GM21576 (cell line): ENCODE measurements around the gene GRB10.
"Not testable (repeated sequence)": the region's sequence is repeated elsewhere in the genome, so short reads cannot be mapped to it uniquely, and the experiment has no call there.

ENCODE experiments used
- ATAC-seq: cut with Tn5 transposase; IDR thresholded peaks from one replicate; pipeline ENCODE4 v1.9.1; 2021; ENCODE audit warnings: mild to moderate bottlenecking, moderate library complexity; ENCODE audit not compliant: unreplicated experiment

The GRB10 gene

GRCh38 chr7:50590535-50590934, 192.2 kb downstream of the GRB10 start:
- no peak for ATAC-seq

DNA sequence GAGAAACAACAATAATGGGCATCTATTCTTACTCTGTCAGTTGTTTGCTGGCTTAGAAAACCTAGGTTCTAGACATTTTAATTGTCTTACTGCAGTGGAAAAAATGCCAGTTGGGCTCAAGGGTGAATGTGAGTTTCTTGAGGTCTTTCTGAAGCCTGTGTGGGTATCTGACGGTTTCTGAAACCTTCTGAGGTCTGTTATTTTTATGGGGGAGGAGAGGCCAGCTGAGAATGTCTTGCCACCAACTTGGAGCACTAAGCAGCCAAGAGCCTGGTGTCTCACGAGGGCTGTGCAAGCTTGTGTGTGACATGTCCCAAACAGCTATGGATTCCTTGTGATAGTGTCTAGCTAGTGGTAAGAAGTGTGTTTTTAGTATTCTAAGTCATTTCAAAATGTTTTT, 193.3 kb downstream of the GRB10 start:
- no peak for ATAC-seq

GRCh38 chr7:50588937-50589336, 193.8 kb downstream of the GRB10 start:
- no peak for ATAC-seq

- ATAC-seq = no peak
These were observed 195.0 kb downstream of the GRB10 start for GRCh38 chr7:50587737-50588136.

- ATAC-seq = no peak
These were observed 197.8 kb downstream of the GRB10 start for GRCh38 chr7:50584793-50585408.

GRCh38 chr7:50584386-50584785, 198.3 kb downstream of the GRB10 start:
- ATAC-seq = no peak

GRCh38 chr7:50583295-50583694, 199.4 kb downstream of the GRB10 start:
- not testable (repeated sequence) for ATAC-seq

GRCh38 chr7:50582271-50582670, 200.4 kb downstream of the GRB10 start:
- not testable (repeated sequence) for ATAC-seq

GRCh38 chr7:50580666-50581065, 202.0 kb downstream of the GRB10 start:
- not testable (repeated sequence) for ATAC-seq

GRCh38 chr7:50580057-50580456, 202.6 kb downstream of the GRB10 start:
- no peak for ATAC-seq

- ATAC-seq = not testable (repeated sequence)
These were observed 204.6 kb downstream of the GRB10 start for GRCh38 chr7:50578105-50578504.

- ATAC-seq = no peak
These were observed 205.1 kb downstream of the GRB10 start for GRCh38 chr7:50577569-50577968.

GRCh38 chr7:50576388-50576787, 206.3 kb downstream of the GRB10 start:
- not testable (repeated sequence) for ATAC-seq

DNA sequence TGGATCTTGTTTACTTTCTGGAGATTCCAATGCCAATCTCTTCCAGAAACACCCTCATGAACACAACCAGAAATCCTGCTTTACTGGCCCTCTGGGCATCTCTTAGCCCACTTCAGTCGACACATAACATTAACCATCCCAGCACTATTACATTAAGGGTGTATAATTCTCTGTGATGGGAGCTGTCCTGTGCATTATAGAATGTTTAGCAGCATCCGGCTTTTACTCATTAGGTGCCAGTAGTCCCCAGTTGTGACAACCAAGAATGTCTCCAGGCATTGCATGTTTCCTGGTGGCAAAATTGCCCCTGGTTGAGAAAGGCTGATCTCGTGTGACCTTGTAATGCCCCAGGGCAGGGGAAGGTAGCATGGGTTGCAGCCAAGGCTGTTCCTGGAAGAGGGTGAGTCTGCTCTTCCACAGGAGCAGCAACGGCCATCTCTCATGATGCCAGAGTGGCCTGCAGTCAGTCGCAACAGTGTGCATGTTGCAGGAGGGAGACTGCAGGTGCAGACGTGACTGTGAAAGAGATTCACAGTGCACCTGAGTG, 214.9 kb downstream of the GRB10 start:
- ATAC-seq = no peak

DNA sequence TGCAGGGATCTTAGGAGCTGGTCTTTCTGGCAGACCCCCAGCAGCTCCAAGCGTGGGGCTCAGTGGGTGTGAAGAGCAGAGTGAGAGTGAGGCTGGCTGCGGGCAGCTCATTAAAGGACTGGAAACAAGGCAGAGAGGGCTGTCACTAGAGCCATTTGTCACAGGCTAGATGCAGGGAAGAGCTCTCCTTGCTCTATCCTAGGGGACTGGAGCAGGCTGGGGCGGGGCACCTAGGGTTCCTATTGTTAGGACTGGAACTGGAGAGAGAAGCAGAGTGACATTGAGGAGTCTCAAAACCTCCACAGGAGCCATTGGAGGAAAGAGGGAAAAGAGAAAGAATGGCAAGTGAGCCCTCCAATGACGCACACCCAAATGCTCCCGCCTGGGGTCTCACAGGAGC, 216.7 kb downstream of the GRB10 start:
- ATAC-seq = no peak

- no peak for ATAC-seq
These were observed 217.2 kb downstream of the GRB10 start for GRCh38 chr7:50565559-50565916.

DNA sequence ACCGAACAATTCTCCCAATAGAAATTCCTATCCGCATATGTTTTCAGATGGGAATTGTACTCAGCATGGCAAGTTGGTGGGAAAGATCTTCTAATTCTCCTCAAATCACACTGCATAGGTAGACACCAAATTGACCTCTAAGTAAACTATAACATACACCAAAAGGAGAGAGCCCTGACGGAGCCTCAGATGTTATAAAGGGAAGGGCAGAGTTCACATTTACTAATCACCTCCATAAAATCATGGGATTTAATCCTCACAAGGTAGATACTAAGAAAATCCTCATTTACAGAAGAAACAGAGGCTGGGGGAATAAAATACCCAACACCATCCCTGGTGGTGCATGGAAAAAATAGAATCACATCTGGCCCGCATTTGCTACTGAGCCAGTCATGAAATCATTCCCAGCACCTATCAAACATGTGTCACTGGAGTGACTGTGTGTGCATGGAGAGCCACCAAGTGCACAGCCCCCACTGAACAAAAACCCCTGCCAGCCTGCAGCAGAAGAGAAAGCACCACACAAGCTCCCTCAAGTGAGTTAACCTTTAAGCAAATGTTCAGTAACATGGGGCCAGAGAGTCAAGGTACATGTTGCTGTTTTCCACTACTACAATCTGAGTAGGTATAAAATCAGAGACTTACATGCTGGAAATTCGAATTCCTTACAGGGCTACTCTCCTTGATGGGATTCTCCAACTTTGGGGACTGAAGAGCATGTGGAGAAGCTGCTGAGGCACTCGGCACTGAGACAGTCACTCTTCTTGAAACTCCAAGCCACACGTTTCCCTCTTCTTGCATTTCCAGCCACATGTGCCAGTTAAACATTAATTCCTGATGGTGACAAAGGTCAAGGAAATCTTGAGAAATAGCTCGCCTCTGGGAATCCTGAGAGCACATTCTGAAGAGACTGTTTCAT, 217.8 kb downstream of the GRB10 start, which contains the start of gene DDC:
Gene DDC, minus strand, starts transcription at position 766 of the 919 bp plus-strand sequence. CDS start 21,320 bp downstream, outside the sequence.
- ATAC-seq = no peak

DNA sequence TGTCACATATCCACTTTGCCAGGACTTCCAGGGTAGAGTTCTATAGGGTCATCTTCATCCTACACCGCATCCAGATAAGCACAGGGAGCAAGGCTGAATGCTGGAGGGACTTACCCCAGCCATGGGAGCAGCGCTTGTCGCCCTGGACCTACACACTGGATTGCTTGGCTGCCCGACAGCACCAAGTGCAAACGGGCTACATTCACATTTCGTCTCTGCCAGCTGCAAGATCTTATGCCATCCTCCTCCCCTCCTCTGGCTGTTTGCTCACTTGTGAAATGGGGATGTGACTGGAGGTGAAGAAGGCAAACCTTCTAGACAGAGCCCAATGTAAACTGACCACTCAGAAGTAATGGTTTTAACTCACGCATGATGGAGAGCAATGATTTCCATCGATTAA, 218.5 kb downstream of the GRB10 start:
- no peak for ATAC-seq

DNA sequence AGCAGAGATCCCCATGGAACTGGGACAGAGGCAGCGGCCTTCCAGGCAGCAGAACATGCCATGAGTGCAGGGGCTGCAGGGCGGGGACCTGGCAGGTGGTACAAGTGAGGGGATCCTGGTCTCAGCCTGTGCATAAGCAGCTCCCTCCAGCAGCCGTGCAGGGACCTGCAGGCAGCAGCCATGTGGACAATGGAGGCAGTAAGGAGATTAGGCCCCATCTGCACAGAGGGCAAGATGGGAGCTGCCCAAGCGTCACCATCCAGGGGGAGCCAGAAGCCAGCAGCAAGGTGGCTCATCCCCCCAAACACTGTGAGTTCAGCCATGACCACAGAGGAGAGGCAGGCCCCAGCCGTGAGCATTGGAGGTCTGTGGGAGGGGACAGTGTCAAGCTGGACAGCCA, 220.6 kb downstream of the GRB10 start:
- no peak for ATAC-seq

DNA sequence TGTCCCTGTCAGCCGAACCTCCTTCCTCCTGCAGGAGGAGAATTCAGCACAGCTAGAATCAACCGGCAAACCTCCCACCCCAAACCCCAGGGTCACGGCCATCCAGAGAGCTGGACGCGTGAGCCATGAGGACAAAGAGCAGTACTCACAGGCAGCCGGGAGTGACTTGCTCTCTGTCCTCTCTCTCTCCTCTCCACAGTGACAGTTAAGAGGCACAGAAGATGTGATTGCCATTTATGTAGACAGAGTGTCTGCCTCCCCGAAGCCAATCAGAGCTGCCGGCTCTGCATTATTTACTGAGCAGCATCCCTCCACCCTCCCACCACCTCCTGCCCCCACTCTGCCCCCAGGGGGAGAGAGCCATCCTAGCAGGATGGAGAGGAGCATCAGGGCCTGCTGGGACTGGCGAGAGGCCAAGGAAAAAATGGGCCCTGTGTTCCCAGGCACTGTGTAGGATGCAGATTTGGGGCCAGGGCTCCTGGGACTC, 221.8 kb downstream of the GRB10 start:
- no peak for ATAC-seq

DNA sequence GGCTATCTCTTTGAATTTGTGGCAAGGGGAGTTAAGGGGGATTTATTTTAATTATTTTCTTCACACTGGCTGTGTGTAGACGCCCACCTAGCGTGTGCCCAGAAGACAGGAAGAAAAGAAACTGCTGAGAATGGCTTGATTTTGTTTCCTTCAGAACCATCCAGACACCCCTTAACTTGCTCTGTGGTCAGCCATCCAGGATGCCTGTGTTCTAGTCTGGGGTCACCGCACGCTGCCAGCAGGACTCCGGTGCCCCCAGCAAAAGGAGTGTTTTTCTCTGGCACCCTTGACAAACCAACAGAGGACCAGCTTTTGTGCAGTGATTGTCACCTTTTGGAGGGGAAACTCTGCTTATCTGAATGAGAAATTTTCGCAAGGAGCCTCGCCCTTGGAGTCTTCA, 222.8 kb downstream of the GRB10 start:
- no peak for ATAC-seq
